DOHH2 (cell line): ENCODE data around the gene NPPA.

ENCODE experiments used
- EZH2phosphoT487 ChIP-seq: fragments of 200-600 bp; sonication (generic); IDR thresholded peaks from 2 replicates; pipeline ENCODE4 v1.6.1; 2017; ENCODE audit warnings: borderline replicate concordance, mild to moderate bottlenecking, antibody characterized with exemption, low read length, moderate library complexity, mixed read lengths
- TF ChIP-seq, protein P1 (sequence below): fragments of 200-600 bp; sonication (generic); IDR thresholded peaks from one replicate; pipeline ENCODE4 v1.5.1; 2014; ENCODE audit warnings: antibody characterized with exemption, mild to moderate bottlenecking, low read depth, low read length; ENCODE audit not compliant: poor library complexity, severe bottlenecking

DNA sequence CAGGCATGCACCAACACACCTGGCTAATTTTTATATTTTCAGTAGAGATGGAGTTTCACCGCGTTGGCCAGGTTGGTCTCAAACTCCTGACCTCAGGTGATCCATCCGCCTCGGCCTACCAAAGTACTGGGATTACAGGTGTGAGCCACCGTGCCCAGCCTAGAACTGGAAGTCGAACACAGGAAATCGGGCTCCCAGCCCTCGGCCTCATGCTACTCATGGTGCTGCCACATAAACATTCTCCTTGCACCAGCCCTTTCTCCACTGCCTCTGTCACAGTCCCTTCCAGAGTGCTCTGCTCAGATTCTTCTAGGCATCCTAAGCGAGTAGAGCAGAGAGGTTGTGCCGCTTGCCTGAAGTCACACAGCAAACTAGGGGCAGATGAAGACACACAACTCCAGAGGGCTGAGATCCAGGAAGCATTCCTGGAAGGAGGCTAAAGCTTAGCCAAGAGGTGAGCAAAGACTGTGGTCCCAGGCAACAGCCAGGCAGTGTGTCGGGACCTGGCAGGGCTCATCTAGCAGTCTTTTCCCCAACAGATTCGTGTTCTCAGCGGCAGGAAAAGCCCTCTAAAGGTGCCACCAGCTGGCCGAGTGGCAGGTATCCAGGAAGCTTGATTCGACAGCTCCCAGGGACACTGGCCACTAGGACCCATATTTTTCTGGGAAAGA is 40.8 kb upstream of the NPPA start:
- TF ChIP-seq, protein P1, sequence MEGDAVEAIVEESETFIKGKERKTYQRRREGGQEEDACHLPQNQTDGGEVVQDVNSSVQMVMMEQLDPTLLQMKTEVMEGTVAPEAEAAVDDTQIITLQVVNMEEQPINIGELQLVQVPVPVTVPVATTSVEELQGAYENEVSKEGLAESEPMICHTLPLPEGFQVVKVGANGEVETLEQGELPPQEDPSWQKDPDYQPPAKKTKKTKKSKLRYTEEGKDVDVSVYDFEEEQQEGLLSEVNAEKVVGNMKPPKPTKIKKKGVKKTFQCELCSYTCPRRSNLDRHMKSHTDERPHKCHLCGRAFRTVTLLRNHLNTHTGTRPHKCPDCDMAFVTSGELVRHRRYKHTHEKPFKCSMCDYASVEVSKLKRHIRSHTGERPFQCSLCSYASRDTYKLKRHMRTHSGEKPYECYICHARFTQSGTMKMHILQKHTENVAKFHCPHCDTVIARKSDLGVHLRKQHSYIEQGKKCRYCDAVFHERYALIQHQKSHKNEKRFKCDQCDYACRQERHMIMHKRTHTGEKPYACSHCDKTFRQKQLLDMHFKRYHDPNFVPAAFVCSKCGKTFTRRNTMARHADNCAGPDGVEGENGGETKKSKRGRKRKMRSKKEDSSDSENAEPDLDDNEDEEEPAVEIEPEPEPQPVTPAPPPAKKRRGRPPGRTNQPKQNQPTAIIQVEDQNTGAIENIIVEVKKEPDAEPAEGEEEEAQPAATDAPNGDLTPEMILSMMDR, result no peak
- TF ChIP-seq EZH2phosphoT487, result no peak
